C4-2B (cell line): ENCODE results near the gene TUBA8.

Experiments
- ZFX ChIP-seq: fragments of 450-650 bp; IDR thresholded peaks from 2 replicates; pipeline ENCODE4 v1.6.1; 2017
- TF ChIP-seq, protein P1 (sequence below): fragments of 450-650 bp; conservative IDR thresholded peaks from 2 replicates; pipeline ENCODE4 v1.5.1; 2017; ENCODE audit warnings: mild to moderate bottlenecking

GRCh38 chr22:18091478-18091877 lies 19.1 kb upstream of the TUBA8 start:
- TF ChIP-seq, protein P1, sequence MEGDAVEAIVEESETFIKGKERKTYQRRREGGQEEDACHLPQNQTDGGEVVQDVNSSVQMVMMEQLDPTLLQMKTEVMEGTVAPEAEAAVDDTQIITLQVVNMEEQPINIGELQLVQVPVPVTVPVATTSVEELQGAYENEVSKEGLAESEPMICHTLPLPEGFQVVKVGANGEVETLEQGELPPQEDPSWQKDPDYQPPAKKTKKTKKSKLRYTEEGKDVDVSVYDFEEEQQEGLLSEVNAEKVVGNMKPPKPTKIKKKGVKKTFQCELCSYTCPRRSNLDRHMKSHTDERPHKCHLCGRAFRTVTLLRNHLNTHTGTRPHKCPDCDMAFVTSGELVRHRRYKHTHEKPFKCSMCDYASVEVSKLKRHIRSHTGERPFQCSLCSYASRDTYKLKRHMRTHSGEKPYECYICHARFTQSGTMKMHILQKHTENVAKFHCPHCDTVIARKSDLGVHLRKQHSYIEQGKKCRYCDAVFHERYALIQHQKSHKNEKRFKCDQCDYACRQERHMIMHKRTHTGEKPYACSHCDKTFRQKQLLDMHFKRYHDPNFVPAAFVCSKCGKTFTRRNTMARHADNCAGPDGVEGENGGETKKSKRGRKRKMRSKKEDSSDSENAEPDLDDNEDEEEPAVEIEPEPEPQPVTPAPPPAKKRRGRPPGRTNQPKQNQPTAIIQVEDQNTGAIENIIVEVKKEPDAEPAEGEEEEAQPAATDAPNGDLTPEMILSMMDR = no peak
- no peak for TF ChIP-seq ZFX
